Cardiac muscle cell (in vitro differentiated cells and primary cell): ENCODE data around the gene LSM2. TPM values are rescaled to one million over a fixed set of nuclear protein-coding genes. Genes with fewer than 3 reads are reported as not detected.
A peak's percentile ranks its signal among the peaks of the same experiment; 100 is the strongest.
"Not testable (repeated sequence)": the region's sequence is repeated elsewhere in the genome, so short reads cannot be mapped to it uniquely, and the experiment has no call there.

Experiments
- DNase-seq, 2 donors: peaks; one replicate each; pipeline versions ENCODE4 v3.0.0 to v3.0.0-alpha.2; 2010 to 2017; ENCODE audit warnings: low read depth in 1 of 2, low spot score in 1 of 2
- H3K27ac ChIP-seq: fragments of 200-600 bp; sonication (generic); 2 replicates; pipeline ENCODE4 v1.5.1; 2016
- H3K27me3 ChIP-seq: fragments of 200-600 bp; sonication (generic); 2 replicates; pipeline ENCODE4 v1.6.0; 2016; ENCODE audit warnings: control low read depth
- H3K36me3 ChIP-seq: fragments of 200-600 bp; sonication (generic); 2 replicates; pipeline ENCODE4 v1.5.1; 2016; ENCODE audit warnings: control low read depth
- H3K4me1 ChIP-seq: fragments of 200-600 bp; sonication (generic); 2 replicates; pipeline ENCODE4 v1.8.1; 2017; ENCODE audit warnings: low read depth, mild to moderate bottlenecking, mixed run types
- H3K4me3 ChIP-seq: fragments of 200-600 bp; sonication (generic); 2 replicates; pipeline ENCODE4 v1.5.1; 2016; ENCODE audit warnings: mild to moderate bottlenecking
- H3K9me3 ChIP-seq: fragments of 200-600 bp; sonication (generic); 2 replicates; pipeline ENCODE4 v1.5.1; 2017; ENCODE audit warnings: low read depth, mild to moderate bottlenecking, control low read depth
- CTCF ChIP-seq: IDR thresholded peaks from 2 replicates; pipeline ENCODE4 v1.5.1; 2012; ENCODE audit warnings: low read depth, mild to moderate bottlenecking, low read length
- polyA plus RNA-seq: library from polyadenylated mRNA; unstranded; fragments of >200 nt; fragmentation: Nextera tagmentation; extraction: Ambion mirVana; gene quantifications from 2 replicates; pipeline ENCODE4 v1.2.1, GENCODE V29; 2016
- total RNA-seq: library from RNA; depleted of rRNA; stranded (reverse); fragments of >200 nt; gene quantifications from 2 replicates; pipeline ENCODE4 v1.2.3, GENCODE V29; 2016

The LSM2 gene
- total and polyA plus RNA-seq, 2 experiments from 2014 or later, result 64.2 to 76.8 TPM

- peak; percentile 65 to 86 for DNase-seq
- no peak for TF ChIP-seq CTCF
- peak overlapping the region; percentile 85 for H3K27ac ChIP-seq
- H3K4me3 ChIP-seq, result peak overlapping the region; percentile 48
- H3K27me3 ChIP-seq, result no peaks in the 10 kb centered on the region
- H3K9me3 ChIP-seq, result no peaks in the 10 kb centered on the region
- peaks cover 7% of the 10 kb centered on the region for H3K4me1 ChIP-seq
- H3K36me3 ChIP-seq, result no peaks in the 10 kb centered on the region
Measured at GRCh38 chr6:31822036-31822821, 15.5 kb upstream of the LSM2 start.

- Histone ChIP-seq H3K4me1 (peaks cover 4% of the 10 kb centered on the region), H3K36me3 (no peaks in the 10 kb centered on the region), H3K27me3 (no peaks in the 10 kb centered on the region), H3K27ac (peak overlapping the region; percentile 85), H3K9me3 (no peaks in the 10 kb centered on the region), H3K4me3 (peak overlapping the region; percentile 48)
- DNase-seq, result peak; percentile 43 to 68
- no peak for TF ChIP-seq CTCF
Measured at GRCh38 chr6:31821301-31822035, 14.7 kb upstream of the LSM2 start.

- not testable (repeated sequence) for H3K9me3 ChIP-seq, H3K36me3 ChIP-seq, H3K27me3 ChIP-seq, DNase-seq, H3K27ac ChIP-seq, H3K4me1 ChIP-seq, H3K4me3 ChIP-seq
Measured at GRCh38 chr6:31820399-31820798, 13.6 kb upstream of the LSM2 start.

- H3K36me3 ChIP-seq, result no peaks in the 10 kb centered on the region
- H3K9me3 ChIP-seq, result no peaks in the 10 kb centered on the region
- H3K27ac ChIP-seq, result no peak overlapping the region
- H3K27me3 ChIP-seq, result no peaks in the 10 kb centered on the region
- no peaks in the 10 kb centered on the region for H3K4me1 ChIP-seq
- TF ChIP-seq CTCF, result no peak
- no peak for DNase-seq
- no peak overlapping the region for H3K4me3 ChIP-seq
Measured at GRCh38 chr6:31819871-31820299, 13.1 kb upstream of the LSM2 start.

- not testable (repeated sequence) for H3K27me3 ChIP-seq, H3K27ac ChIP-seq, H3K4me1 ChIP-seq
Measured at GRCh38 chr6:31817929-31818511, 11.3 kb upstream of the LSM2 start.

GRCh38 chr6:31817133-31817928, 10.6 kb upstream of the LSM2 start:
- not testable (repeated sequence) for H3K36me3 ChIP-seq, DNase-seq, H3K4me3 ChIP-seq, H3K9me3 ChIP-seq, H3K4me1 ChIP-seq, H3K27ac ChIP-seq, H3K27me3 ChIP-seq

More at GRCh38 chr6:31817929-31818511, 11.3 kb upstream of the LSM2 start:
- not testable (repeated sequence) for H3K36me3 ChIP-seq, DNase-seq, H3K4me3 ChIP-seq, H3K9me3 ChIP-seq
